DND-41 (cell line): ENCODE results near the gene TPD52L2.
A peak's percentile ranks its signal among the peaks of the same experiment; 100 is the strongest.

Experiments
- ATAC-seq: fragments of 200-7000 bp; cut with Tn5 transposase; 3 replicates; pipeline ENCODE4 v1.9.1; 2021; ENCODE audit warnings: low read depth; ENCODE audit not compliant: insufficient read depth
- DNase-seq: peaks from one replicate; pipeline ENCODE4 v3.0.0-alpha.2; 2020
- H2AFZ ChIP-seq: 2 replicates; pipeline ENCODE4 v1.6.0; 2012; ENCODE audit warnings: low read depth, low read length
- H3K27ac ChIP-seq: 2 replicates; pipeline ENCODE4 v1.5.1; 2012; ENCODE audit warnings: low read length, inconsistent platforms
- H3K27me3 ChIP-seq: fragments of 200-600 bp; sonication (generic); 2 replicates; pipeline ENCODE4 v1.6.0; 2012; ENCODE audit warnings: low read length, mild to moderate bottlenecking, inconsistent platforms; ENCODE audit not compliant: insufficient read depth, poor library complexity
- H3K36me3 ChIP-seq: 2 replicates; pipeline ENCODE4 v1.5.1; 2012; ENCODE audit warnings: low read length, inconsistent platforms; ENCODE audit not compliant: insufficient read depth
- H3K4me1 ChIP-seq: 2 replicates; pipeline ENCODE4 v1.5.1; 2012; ENCODE audit warnings: mild to moderate bottlenecking, low read length; ENCODE audit not compliant: insufficient read depth
- H3K4me2 ChIP-seq: 2 replicates; pipeline ENCODE4 v1.6.0; 2012; ENCODE audit warnings: mild to moderate bottlenecking, moderate library complexity, low read length, inconsistent platforms; ENCODE audit not compliant: insufficient read depth
- H3K4me3 ChIP-seq, 2 experiments: fragments of 200-600 bp in 1 of 2; shearing (Covaris generic) in 1 of 2; 2 replicates each; pipeline ENCODE4 v1.5.1; 2012 to 2016; ENCODE audit warnings: inconsistent platforms in 2 of 2, low read length in 2 of 2, mild to moderate bottlenecking in 2 of 2, low read depth in 1 of 2, moderate library complexity in 1 of 2
- H3K79me2 ChIP-seq: 2 replicates; pipeline ENCODE4 v1.6.0; 2012; ENCODE audit warnings: low read length, inconsistent platforms; ENCODE audit not compliant: insufficient read depth
- H3K9ac ChIP-seq: 2 replicates; pipeline ENCODE4 v1.6.0; 2012; ENCODE audit warnings: low read depth, mild to moderate bottlenecking, inconsistent platforms, low read length, moderate library complexity
- H3K9me3 ChIP-seq: 2 replicates; pipeline ENCODE4 v1.5.1; 2012; ENCODE audit warnings: low read length, moderate library complexity, mild to moderate bottlenecking, inconsistent platforms; ENCODE audit not compliant: insufficient read depth, severe bottlenecking
- H4K20me1 ChIP-seq: 2 replicates; pipeline ENCODE4 v1.6.0; 2012; ENCODE audit warnings: low read length; ENCODE audit not compliant: insufficient read depth
- EZH2 ChIP-seq: IDR thresholded peaks from 3 replicates; pipeline ENCODE4 v1.6.1; 2012; ENCODE audit warnings: borderline replicate concordance, low read depth, mild to moderate bottlenecking, moderate library complexity, low read length, inconsistent platforms; ENCODE audit not compliant: severe bottlenecking
- TF ChIP-seq, protein P1 (sequence below): IDR thresholded peaks from 2 replicates; pipeline ENCODE4 v1.5.1; 2012; ENCODE audit warnings: borderline replicate concordance, low read length, moderate library complexity, mild to moderate bottlenecking; ENCODE audit not compliant: poor library complexity, severe bottlenecking; ENCODE audit errors: extremely low read depth

TPD52L2 gene

DNA sequence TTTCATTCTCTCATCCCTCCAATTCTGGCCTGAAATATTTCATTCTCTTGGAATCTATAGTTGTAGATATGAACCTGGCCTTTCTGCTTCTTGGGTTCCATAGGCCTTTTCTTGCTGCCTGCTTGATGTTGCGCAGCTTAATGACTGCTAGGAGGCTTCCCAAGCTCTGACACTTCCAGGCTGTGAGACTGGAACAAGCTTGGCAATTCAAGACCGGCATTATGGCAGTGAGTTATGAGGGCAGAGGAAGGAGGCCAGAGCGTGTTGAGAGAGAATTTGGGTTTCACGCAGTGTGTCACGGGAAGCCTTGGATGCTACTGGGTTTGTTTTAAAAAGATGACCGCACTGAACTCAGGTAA, 28.9 kb downstream of the TPD52L2 start:
- Histone ChIP-seq H3K4me3 (no peak overlapping the region), H3K9ac (no peak overlapping the region), H3K4me2 (peak overlapping the region; percentile 72; the same call in 1 of the 2 replicates), H2AFZ (no peak overlapping the region), H3K9me3 (no peaks in the 10 kb centered on the region), H3K79me2 (peaks cover 37% of the 10 kb centered on the region), H3K27ac (no peak overlapping the region), H3K27me3 (no peaks in the 10 kb centered on the region), H3K4me1 (peaks cover 27% of the 10 kb centered on the region), H4K20me1 (peaks cover 47% of the 10 kb centered on the region), H3K36me3 (peaks cover 42% of the 10 kb centered on the region)
- no peak for ATAC-seq
- no peak for TF ChIP-seq EZH2
- TF ChIP-seq, protein P1, sequence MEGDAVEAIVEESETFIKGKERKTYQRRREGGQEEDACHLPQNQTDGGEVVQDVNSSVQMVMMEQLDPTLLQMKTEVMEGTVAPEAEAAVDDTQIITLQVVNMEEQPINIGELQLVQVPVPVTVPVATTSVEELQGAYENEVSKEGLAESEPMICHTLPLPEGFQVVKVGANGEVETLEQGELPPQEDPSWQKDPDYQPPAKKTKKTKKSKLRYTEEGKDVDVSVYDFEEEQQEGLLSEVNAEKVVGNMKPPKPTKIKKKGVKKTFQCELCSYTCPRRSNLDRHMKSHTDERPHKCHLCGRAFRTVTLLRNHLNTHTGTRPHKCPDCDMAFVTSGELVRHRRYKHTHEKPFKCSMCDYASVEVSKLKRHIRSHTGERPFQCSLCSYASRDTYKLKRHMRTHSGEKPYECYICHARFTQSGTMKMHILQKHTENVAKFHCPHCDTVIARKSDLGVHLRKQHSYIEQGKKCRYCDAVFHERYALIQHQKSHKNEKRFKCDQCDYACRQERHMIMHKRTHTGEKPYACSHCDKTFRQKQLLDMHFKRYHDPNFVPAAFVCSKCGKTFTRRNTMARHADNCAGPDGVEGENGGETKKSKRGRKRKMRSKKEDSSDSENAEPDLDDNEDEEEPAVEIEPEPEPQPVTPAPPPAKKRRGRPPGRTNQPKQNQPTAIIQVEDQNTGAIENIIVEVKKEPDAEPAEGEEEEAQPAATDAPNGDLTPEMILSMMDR, result no peak
- DNase-seq, result no peak

DNA sequence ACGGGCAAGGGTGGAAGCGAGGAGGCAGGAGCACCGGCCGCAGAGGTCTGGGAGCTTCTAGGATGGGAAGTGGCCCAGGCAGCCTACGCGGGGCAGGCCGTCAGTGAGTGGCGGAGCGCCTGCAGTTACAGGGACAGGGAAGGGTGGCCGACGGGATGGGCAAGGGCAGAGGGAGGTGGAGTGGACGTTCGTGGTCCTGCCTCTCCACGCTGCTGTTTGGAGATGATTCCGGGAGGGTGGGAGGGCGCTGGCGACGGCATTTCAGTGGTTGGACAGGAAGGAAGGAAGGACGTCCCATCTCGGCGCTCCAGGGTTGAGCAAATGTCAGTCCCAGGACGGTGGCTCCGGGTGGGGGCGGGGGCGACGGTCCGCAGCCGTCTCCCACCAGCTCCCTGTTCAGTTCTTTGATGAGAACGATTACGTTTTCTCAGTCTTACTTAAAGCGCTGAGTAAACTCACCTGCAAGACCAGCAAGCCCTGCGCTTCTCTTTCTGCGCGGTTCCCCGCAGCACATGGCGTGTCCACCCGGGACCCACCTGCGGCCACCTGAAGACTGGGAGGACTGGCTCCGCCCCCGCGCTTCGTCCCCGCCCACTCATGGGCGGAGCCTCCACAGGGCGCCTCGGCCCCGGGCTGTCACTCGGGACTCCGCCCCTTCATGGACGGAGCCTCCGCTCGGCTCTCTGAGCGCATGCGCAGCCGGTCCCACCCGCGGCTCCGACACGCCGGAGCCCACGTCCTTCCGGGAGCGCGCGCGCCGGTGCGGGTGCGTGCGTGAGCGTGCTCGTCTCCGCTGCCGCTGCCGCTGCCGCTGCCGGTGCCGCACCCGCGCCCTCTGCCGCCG, 29.5 kb downstream of the TPD52L2 start, which contains the start of gene DNAJC5:
Gene DNAJC5, plus strand, starts transcription at position 769 of the 844 bp plus-strand sequence. CDS start 33,220 bp downstream, outside the sequence.
- Histone ChIP-seq H3K9ac (peak within 1 kb of the TSS; percentile 76), H3K4me2 (peak within 1 kb of the TSS; percentile 76), H4K20me1 (peaks cover 47% of the 10 kb centered on the region), H2AFZ (peak within 1 kb of the TSS; percentile 68), H3K27ac (peak within 1 kb of the TSS; percentile 62), H3K27me3 (no peaks in the 10 kb centered on the region), H3K4me3 (peak within 1 kb of the TSS; percentile 51 to 60), H3K9me3 (no peaks in the 10 kb centered on the region), H3K79me2 (peaks cover 43% of the 10 kb centered on the region), H3K4me1 (peaks cover 27% of the 10 kb centered on the region), H3K36me3 (peaks cover 40% of the 10 kb centered on the region)
- TF ChIP-seq EZH2, result no peak
- TF ChIP-seq, protein P1, result no peak
- DNase-seq (peak; percentile 96), ATAC-seq (peak; percentile 86)

DNA sequence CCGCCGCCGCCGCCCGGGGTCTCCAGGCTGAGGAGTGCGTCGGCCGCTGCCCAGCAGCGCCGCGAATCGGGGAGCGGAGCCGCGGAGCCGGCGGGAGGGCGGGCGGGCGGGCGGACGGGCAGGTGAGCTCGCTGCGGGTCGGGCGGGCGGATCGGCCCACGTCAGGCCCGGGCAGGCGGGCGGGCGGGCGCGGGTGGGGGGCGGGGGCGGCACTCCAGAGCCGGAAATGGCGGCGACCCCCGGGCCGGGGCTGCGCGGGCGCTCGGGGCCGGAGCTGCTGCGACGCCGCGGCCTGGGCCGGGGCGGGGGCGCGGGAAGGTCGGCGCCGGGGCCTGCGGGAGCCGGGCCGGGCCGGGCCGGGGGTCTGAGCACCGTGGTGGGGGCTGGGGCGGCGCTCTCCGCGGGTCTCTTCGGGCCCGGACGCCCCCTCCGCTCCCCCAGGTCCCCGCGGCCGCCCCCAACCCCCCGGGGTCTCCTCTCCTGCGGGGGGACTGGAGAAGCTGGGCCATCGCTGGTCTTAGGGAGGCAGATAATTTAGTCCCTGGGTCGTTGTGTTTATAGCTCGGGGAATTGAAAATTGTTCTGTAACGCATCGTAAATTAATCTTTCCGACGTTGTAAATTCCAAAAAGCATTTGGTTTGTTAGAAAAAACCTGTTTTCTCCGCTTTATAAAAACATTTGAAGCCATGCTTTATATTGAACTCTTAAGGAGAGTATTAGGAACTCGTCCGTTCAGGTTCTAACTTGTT, 30.3 kb downstream of the TPD52L2 start:
- no peak for TF ChIP-seq EZH2
- TF ChIP-seq, protein P1, result no peak
- H3K36me3 ChIP-seq, result peaks cover 32% of the 10 kb centered on the region
- peaks cover 27% of the 10 kb centered on the region for H3K4me1 ChIP-seq
- H3K4me2 ChIP-seq, result peak overlapping the region; percentile 76
- DNase-seq (no peak), ATAC-seq (peak; percentile 27; the same call in 2 of the 3 replicates)
- H2AFZ ChIP-seq, result 0 out of 2 replicates have a peak overlapping the region, but pooled peaks have one; percentile 1
- no peaks in the 10 kb centered on the region for H3K9me3 ChIP-seq
- H3K27ac ChIP-seq, result peak overlapping the region; percentile 62
- H3K27me3 ChIP-seq, result no peaks in the 10 kb centered on the region
- peaks cover 51% of the 10 kb centered on the region for H3K79me2 ChIP-seq
- peak overlapping the region; percentile 51 to 60 for H3K4me3 ChIP-seq
- peaks cover 52% of the 10 kb centered on the region for H4K20me1 ChIP-seq
- H3K9ac ChIP-seq, result peak overlapping the region; percentile 76
